Ishikawa (cell line): Measurements from ENCODE around the gene OTUD6A.

Experiments used
- CEBPB ChIP-seq: IDR thresholded peaks from 2 replicates; pipeline ENCODE4 v1.6.1; 2012
- CREB1 ChIP-seq: IDR thresholded peaks from 2 replicates; pipeline ENCODE4 v1.6.1; 2012; ENCODE audit warnings: low read depth
- EGR1 ChIP-seq: IDR thresholded peaks from 2 replicates; pipeline ENCODE4 v1.6.1; 2012
- EP300 ChIP-seq: IDR thresholded peaks from 2 replicates; pipeline ENCODE4 v1.6.1; 2012; ENCODE audit warnings: borderline replicate concordance
- FOXM1 ChIP-seq: IDR thresholded peaks from 2 replicates; pipeline ENCODE4 v1.6.1; 2012; ENCODE audit warnings: low read depth, borderline replicate concordance
- MAX ChIP-seq: IDR thresholded peaks from 2 replicates; pipeline ENCODE4 v1.6.1; 2012
- NFIC ChIP-seq: IDR thresholded peaks from 2 replicates; pipeline ENCODE4 v1.6.1; 2012
- RAD21 ChIP-seq: IDR thresholded peaks from 2 replicates; pipeline ENCODE4 v1.6.1; 2012; ENCODE audit warnings: low read depth
- REST ChIP-seq: IDR thresholded peaks from 2 replicates; pipeline ENCODE4 v1.6.1; 2012; ENCODE audit warnings: low read depth, mild to moderate bottlenecking
- TAF1 ChIP-seq: IDR thresholded peaks from 2 replicates; pipeline ENCODE4 v1.6.1; 2012; ENCODE audit warnings: low read depth, mild to moderate bottlenecking
- TCF12 ChIP-seq: IDR thresholded peaks from 2 replicates; pipeline ENCODE4 v1.6.1; 2012; ENCODE audit warnings: low read depth
- TEAD4 ChIP-seq: IDR thresholded peaks from 2 replicates; pipeline ENCODE4 v1.6.1; 2012
- USF1 ChIP-seq: IDR thresholded peaks from 2 replicates; pipeline ENCODE4 v1.6.1; 2012
- YY1 ChIP-seq: IDR thresholded peaks from 2 replicates; pipeline ENCODE4 v1.6.1; 2012; ENCODE audit warnings: low read depth
- ZBTB7A ChIP-seq: IDR thresholded peaks from 2 replicates; pipeline ENCODE4 v1.6.1; 2012; ENCODE audit warnings: low read depth

Gene OTUD6A

GRCh38 chrX:70062076-70062475 lies at the start of gene OTUD6A:
Gene OTUD6A, plus strand, starts transcription at chrX:70062457. Its CDS starts 68 bp downstream, at chrX:70062525.
- TF ChIP-seq ZBTB7A (no peak), CEBPB (no peak), YY1 (no peak), FOXM1 (no peak), NFIC (no peak), REST (no peak), EP300 (no peak), EGR1 (no peak), USF1 (no peak), CREB1 (no peak), TCF12 (no peak), TEAD4 (no peak)

GRCh38 chrX:70012756-70013155 lies 49.5 kb upstream of the OTUD6A start:
- TF ChIP-seq USF1 (no peak), ZBTB7A (no peak), MAX (no peak), YY1 (no peak), REST (no peak), EGR1 (no peak), CEBPB (no peak)

GRCh38 chrX:70013466-70014381 lies 48.5 kb upstream of the OTUD6A start:
- TF ChIP-seq NFIC, result no peak
- TF ChIP-seq EP300, result no peak
- no peak for TF ChIP-seq MAX
- no peak for TF ChIP-seq CREB1
- no peak for TF ChIP-seq USF1
- TF ChIP-seq ZBTB7A, result no peak
- no peak for TF ChIP-seq TCF12
- TF ChIP-seq TAF1, result no peak
- no peak for TF ChIP-seq TEAD4
- no peak for TF ChIP-seq CEBPB
- TF ChIP-seq RAD21, result no peak
- TF ChIP-seq FOXM1, result no peak
- no peak for TF ChIP-seq YY1
- no peak for TF ChIP-seq REST

- no peak for TF ChIP-seq TAF1
- TF ChIP-seq REST, result no peak
- TF ChIP-seq CEBPB, result no peak
- TF ChIP-seq RAD21, result no peak
- no peak for TF ChIP-seq NFIC
- no peak for TF ChIP-seq EGR1
- no peak for TF ChIP-seq CREB1
- no peak for TF ChIP-seq YY1
- no peak for TF ChIP-seq TEAD4
- no peak for TF ChIP-seq TCF12
- TF ChIP-seq MAX, result no peak
Measured at GRCh38 chrX:70016513-70016912, 45.7 kb upstream of the OTUD6A start.
